Astrocyte (in vitro differentiated cells and primary cell): Measurements from ENCODE around the gene IFT88. TPM values are rescaled to one million over a fixed set of nuclear protein-coding genes. Genes with fewer than 3 reads are reported as not detected.

Experiments
- DNase-seq: peaks from one replicate; pipeline ENCODE4 v3.0.0-alpha.2; 2010; ENCODE audit warnings: low read depth
- FAIRE-seq: peaks from 2 replicates; lab custom pipeline; 2011; peaks lifted over from hg19 to GRCh38; lab: Jason Lieb, UNC
- H2AFZ ChIP-seq: 2 replicates; pipeline ENCODE4 v1.6.0; 2012; ENCODE audit warnings: low read depth, low read length, inconsistent platforms
- H3K27ac ChIP-seq: 2 replicates; pipeline ENCODE4 v1.5.1; 2011; ENCODE audit warnings: low read depth, low read length, inconsistent platforms
- H3K27me3 ChIP-seq: 2 replicates; pipeline ENCODE4 v1.6.0; 2011; ENCODE audit warnings: low read length, inconsistent platforms; ENCODE audit not compliant: insufficient read depth
- H3K36me3 ChIP-seq: 2 replicates; pipeline ENCODE4 v1.5.1; 2011; ENCODE audit warnings: low read length, inconsistent platforms; ENCODE audit not compliant: insufficient read depth
- H3K4me1 ChIP-seq: 2 replicates; pipeline ENCODE4 v1.5.1; 2011; ENCODE audit warnings: low read length, inconsistent platforms; ENCODE audit not compliant: insufficient read depth
- H3K4me2 ChIP-seq: 2 replicates; pipeline ENCODE4 v1.6.0; 2012; ENCODE audit warnings: low read length, inconsistent platforms
- H3K4me3 ChIP-seq: 2 replicates; pipeline ENCODE4 v1.5.1; 2011; ENCODE audit warnings: low read depth, mild to moderate bottlenecking, low read length, inconsistent platforms; ENCODE audit not compliant: insufficient read depth
- H3K79me2 ChIP-seq: 2 replicates; pipeline ENCODE4 v1.6.0; 2012; ENCODE audit warnings: mild to moderate bottlenecking, low read length, inconsistent platforms; ENCODE audit not compliant: insufficient read depth
- H3K9ac ChIP-seq: 2 replicates; pipeline ENCODE4 v1.6.0; 2012; ENCODE audit warnings: mild to moderate bottlenecking, low read length, inconsistent platforms
- H3K9me3 ChIP-seq: 2 replicates; pipeline ENCODE4 v1.5.1; 2012; ENCODE audit warnings: low read depth, mild to moderate bottlenecking, low read length, inconsistent platforms; ENCODE audit not compliant: insufficient read depth
- H4K20me1 ChIP-seq: 2 replicates; pipeline ENCODE4 v1.6.0; 2012; ENCODE audit warnings: low read length, inconsistent platforms; ENCODE audit not compliant: insufficient read depth
- H3K27ac Mint-ChIP-seq: one replicate; pipeline ENCODE4 v1.8.0; 2021; ENCODE audit warnings: mild to moderate bottlenecking, mixed read lengths; ENCODE audit not compliant: unreplicated experiment
- H3K27me3 Mint-ChIP-seq: one replicate; pipeline ENCODE4 v1.8.0; 2021; ENCODE audit warnings: low read depth, mixed read lengths; ENCODE audit not compliant: unreplicated experiment
- H3K36me3 Mint-ChIP-seq: one replicate; pipeline ENCODE4 v1.8.0; 2021; ENCODE audit warnings: low read depth, mixed read lengths; ENCODE audit not compliant: unreplicated experiment
- H3K4me1 Mint-ChIP-seq: one replicate; pipeline ENCODE4 v1.8.0; 2021; ENCODE audit warnings: low read depth, mixed read lengths; ENCODE audit not compliant: unreplicated experiment
- H3K4me3 Mint-ChIP-seq: one replicate; pipeline ENCODE4 v1.8.0; 2021; ENCODE audit warnings: mild to moderate bottlenecking, moderate library complexity, mixed read lengths; ENCODE audit not compliant: unreplicated experiment
- H3K9me3 Mint-ChIP-seq: one replicate; pipeline ENCODE4 v1.8.0; 2021; ENCODE audit warnings: mild to moderate bottlenecking, mixed read lengths; ENCODE audit not compliant: unreplicated experiment
- EZH2 ChIP-seq: IDR thresholded peaks from 2 replicates; pipeline ENCODE4 v1.6.1; 2012; ENCODE audit warnings: mild to moderate bottlenecking, low read length, inconsistent platforms; ENCODE audit not compliant: insufficient read depth
- total RNA-seq: library from RNA; stranded (reverse); gene quantifications from 2 replicates; pipeline ENCODE4 v1.2.1, GENCODE V29; 2021
- TF ChIP-seq, protein P1 (sequence below): IDR thresholded peaks from 2 replicates; pipeline ENCODE4 v1.5.1; 2011; ENCODE audit warnings: low read depth, mild to moderate bottlenecking, inconsistent platforms, low read length, moderate library complexity; ENCODE audit not compliant: insufficient read depth

The IFT88 gene
- total RNA-seq, 1 donor from 2014 or later, result 7.6 TPM

DNA sequence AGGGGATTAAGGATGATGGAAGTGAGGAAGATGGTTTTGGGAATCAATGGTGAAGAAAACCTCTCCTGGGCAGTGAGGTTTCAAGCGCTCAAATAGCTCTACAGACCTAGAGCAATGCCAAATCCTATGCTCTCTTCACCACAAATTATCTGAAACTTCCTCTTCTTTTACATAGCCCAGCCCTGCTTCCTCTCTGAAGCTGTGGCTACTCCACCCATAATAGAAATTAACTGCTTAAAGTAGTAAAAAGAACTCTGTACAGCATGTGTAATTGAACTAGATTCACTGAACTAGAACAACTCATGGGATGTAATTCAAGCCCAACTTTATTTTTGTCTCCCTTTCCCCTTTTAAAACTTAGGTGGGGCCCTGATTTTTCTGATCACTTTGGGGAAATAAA, 20.4 kb upstream of the IFT88 start:
- no peak overlapping the region for H2AFZ ChIP-seq
- no peak overlapping the region for H3K27ac ChIP-seq
- no peaks in the 10 kb centered on the region for H4K20me1 ChIP-seq
- Mint-ChIP-seq H3K27me3 (peaks cover 2% of the 10 kb centered on the region), H3K9me3 (no peaks in the 10 kb centered on the region), H3K27ac (no peak overlapping the region), H3K4me3 (no peak overlapping the region), H3K4me1 (no peaks in the 10 kb centered on the region), H3K36me3 (no peaks in the 10 kb centered on the region)
- H3K36me3 ChIP-seq, result no peaks in the 10 kb centered on the region
- no peak overlapping the region for H3K4me2 ChIP-seq
- no peak overlapping the region for H3K4me3 ChIP-seq
- FAIRE-seq, result no peak
- H3K9ac ChIP-seq, result no peak overlapping the region
- H3K9me3 ChIP-seq, result no peaks in the 10 kb centered on the region
- H3K79me2 ChIP-seq, result no peaks in the 10 kb centered on the region
- no peaks in the 10 kb centered on the region for H3K4me1 ChIP-seq
- H3K27me3 ChIP-seq, result no peaks in the 10 kb centered on the region
- DNase-seq, result no peak
- TF ChIP-seq, protein P1, sequence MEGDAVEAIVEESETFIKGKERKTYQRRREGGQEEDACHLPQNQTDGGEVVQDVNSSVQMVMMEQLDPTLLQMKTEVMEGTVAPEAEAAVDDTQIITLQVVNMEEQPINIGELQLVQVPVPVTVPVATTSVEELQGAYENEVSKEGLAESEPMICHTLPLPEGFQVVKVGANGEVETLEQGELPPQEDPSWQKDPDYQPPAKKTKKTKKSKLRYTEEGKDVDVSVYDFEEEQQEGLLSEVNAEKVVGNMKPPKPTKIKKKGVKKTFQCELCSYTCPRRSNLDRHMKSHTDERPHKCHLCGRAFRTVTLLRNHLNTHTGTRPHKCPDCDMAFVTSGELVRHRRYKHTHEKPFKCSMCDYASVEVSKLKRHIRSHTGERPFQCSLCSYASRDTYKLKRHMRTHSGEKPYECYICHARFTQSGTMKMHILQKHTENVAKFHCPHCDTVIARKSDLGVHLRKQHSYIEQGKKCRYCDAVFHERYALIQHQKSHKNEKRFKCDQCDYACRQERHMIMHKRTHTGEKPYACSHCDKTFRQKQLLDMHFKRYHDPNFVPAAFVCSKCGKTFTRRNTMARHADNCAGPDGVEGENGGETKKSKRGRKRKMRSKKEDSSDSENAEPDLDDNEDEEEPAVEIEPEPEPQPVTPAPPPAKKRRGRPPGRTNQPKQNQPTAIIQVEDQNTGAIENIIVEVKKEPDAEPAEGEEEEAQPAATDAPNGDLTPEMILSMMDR, result no peak
- no peak for TF ChIP-seq EZH2

DNA sequence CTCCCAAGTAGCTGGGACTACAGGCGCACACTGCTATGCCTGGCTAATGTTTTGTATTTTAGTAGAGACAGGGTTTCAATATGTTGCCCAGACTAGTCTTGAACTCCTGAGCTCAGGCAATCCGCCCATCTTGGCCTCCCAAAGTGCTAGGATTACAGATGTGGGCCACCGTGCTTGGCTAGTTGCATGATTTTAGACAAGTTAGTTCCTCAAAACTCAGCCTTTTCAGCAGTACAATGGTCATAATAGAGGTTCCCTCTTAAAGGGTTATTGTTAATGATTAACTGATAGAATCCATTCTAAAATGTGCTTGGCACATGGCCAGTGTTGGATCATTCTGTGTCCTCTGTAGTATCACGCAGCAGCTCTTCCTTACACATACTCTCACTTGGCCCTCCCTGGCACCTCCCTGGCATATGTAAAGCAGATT, 19.5 kb upstream of the IFT88 start:
- Histone ChIP-seq H3K27me3 (no peaks in the 10 kb centered on the region), H3K4me2 (no peak overlapping the region), H3K36me3 (no peaks in the 10 kb centered on the region), H2AFZ (no peak overlapping the region), H4K20me1 (no peaks in the 10 kb centered on the region), H3K4me3 (no peak overlapping the region), H3K9ac (no peak overlapping the region), H3K27ac (no peak overlapping the region), H3K4me1 (no peaks in the 10 kb centered on the region), H3K9me3 (no peaks in the 10 kb centered on the region), H3K79me2 (no peaks in the 10 kb centered on the region)
- peaks cover 2% of the 10 kb centered on the region for H3K27me3 Mint-ChIP-seq
- H3K9me3 Mint-ChIP-seq, result no peaks in the 10 kb centered on the region
- H3K36me3 Mint-ChIP-seq, result no peaks in the 10 kb centered on the region
- no peaks in the 10 kb centered on the region for H3K4me1 Mint-ChIP-seq
- DNase-seq, result no peak
- no peak for FAIRE-seq
- no peak overlapping the region for H3K4me3 Mint-ChIP-seq
- H3K27ac Mint-ChIP-seq, result no peak overlapping the region
- TF ChIP-seq, protein P1, result no peak
- no peak for TF ChIP-seq EZH2

DNA sequence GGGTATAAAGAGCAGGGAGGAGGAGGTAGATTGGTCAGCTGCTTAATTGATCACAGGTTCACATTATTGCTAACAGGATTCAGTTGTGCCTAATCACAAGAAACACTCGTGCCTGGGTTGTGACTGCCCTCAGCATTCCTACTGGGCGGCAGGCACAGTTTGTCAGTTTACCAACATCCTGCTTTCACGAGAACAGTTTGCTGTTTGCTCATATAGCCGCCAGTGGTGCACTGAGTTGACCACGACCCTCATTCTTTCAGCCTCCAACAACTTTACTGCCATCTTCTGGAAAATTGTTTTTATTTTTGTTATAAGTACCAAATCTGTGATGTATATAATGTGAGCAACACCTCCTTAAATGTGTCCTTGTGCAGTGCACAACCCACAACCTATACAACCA, 16.2 kb upstream of the IFT88 start:
- peaks cover 3% of the 10 kb centered on the region for H3K4me1 Mint-ChIP-seq
- no peak overlapping the region for H3K4me3 ChIP-seq
- DNase-seq (no peak), FAIRE-seq (no peak)
- H2AFZ ChIP-seq, result no peak overlapping the region
- H3K9me3 Mint-ChIP-seq, result no peaks in the 10 kb centered on the region
- H3K4me2 ChIP-seq, result no peak overlapping the region
- H3K27me3 ChIP-seq, result no peaks in the 10 kb centered on the region
- no peaks in the 10 kb centered on the region for H3K36me3 Mint-ChIP-seq
- H3K9ac ChIP-seq, result no peak overlapping the region
- no peaks in the 10 kb centered on the region for H3K36me3 ChIP-seq
- no peak for TF ChIP-seq EZH2
- TF ChIP-seq, protein P1, result no peak
- H3K4me1 ChIP-seq, result no peaks in the 10 kb centered on the region
- no peak overlapping the region for H3K27ac Mint-ChIP-seq
- H3K79me2 ChIP-seq, result no peaks in the 10 kb centered on the region
- peaks cover 2% of the 10 kb centered on the region for H3K27me3 Mint-ChIP-seq
- no peak overlapping the region for H3K4me3 Mint-ChIP-seq
- H3K27ac ChIP-seq, result no peak overlapping the region
- no peaks in the 10 kb centered on the region for H3K9me3 ChIP-seq
- H4K20me1 ChIP-seq, result no peaks in the 10 kb centered on the region
